Measurements from ENCODE around the gene LHX6. TPM values are rescaled to one million over a fixed set of nuclear protein-coding genes. Genes with fewer than 3 reads are reported as not detected.

LHX6 gene
- total RNA-seq, 4 donors from 2014 or later: 0.68 to 12.7 (median 1.4) TPM; not detected in 1

DNA sequence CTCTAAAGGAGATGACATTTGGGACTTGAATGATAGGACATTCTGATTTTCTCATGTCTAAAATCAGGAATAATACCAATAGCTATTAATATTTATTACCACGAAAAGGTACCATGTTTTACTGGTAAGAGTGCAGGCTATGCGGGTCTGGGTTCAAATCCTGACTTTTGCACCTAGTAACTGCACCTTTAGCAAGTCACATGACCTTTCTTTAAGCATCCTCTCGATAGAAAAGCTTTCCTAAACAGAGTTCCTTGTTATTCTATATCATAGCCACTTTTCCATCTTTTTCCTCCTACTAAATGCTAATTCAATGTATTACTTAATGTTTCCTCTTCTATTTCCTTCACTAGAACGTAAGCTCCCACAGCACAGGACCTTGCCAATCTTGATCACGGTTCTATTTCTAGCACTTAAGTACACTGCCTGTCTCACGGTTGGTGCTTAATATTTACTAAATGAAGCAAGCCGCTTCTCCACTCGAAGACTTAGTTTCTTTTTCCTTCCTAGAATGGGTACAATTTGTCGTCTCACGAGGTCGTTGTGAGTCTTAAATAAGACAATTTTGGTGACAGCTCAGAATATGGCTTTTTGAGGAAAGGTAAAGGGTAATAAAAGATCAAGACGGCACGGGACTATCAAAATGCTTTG is 35.1 kb upstream of the LHX6 start:
- peaks cover 0 to 23% (median 8%) of the 10 kb centered on the region in 4 donors for H3K36me3 ChIP-seq
- no peak for DNase-seq
- H3K27ac ChIP-seq: peak overlapping the region; percentile 87 to 94 (median 92)
- no peaks in the 10 kb centered on the region for H3K9me3 ChIP-seq
- intact Hi-C loops (cut with DNase I; ENCODE audit: low total_unique reads): no loop called here
- TF ChIP-seq POLR2AphosphoS5 (IDR thresholded peaks at IDR 0.05) (no peak), POLR2A (IDR thresholded peaks at IDR 0.05) (no peak), EP300 (IDR thresholded peaks at IDR 0.05; ENCODE audit: low read depth) (no peak)
- TF ChIP-seq, protein P1, sequence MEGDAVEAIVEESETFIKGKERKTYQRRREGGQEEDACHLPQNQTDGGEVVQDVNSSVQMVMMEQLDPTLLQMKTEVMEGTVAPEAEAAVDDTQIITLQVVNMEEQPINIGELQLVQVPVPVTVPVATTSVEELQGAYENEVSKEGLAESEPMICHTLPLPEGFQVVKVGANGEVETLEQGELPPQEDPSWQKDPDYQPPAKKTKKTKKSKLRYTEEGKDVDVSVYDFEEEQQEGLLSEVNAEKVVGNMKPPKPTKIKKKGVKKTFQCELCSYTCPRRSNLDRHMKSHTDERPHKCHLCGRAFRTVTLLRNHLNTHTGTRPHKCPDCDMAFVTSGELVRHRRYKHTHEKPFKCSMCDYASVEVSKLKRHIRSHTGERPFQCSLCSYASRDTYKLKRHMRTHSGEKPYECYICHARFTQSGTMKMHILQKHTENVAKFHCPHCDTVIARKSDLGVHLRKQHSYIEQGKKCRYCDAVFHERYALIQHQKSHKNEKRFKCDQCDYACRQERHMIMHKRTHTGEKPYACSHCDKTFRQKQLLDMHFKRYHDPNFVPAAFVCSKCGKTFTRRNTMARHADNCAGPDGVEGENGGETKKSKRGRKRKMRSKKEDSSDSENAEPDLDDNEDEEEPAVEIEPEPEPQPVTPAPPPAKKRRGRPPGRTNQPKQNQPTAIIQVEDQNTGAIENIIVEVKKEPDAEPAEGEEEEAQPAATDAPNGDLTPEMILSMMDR (IDR thresholded peaks at IDR 0.05): no peak
- WGBS, 2 donors (ENCODE audit: low coverage in 1 of 2): 10 to 15% methylated on average over 12 to 13 of the region's 13 CpGs
- in situ Hi-C loops (cut with MboI; ENCODE audit: low pct_ligation_motif_present in 1 of 4, low pct_unique_long_range_greater_than_20kb in 1 of 4, low sequenced_read_pairs in 3 of 4): no loop called here
- H3K4me3 ChIP-seq: peak overlapping the region; percentile 59 to 72 (median 66)
- no peaks in the 10 kb centered on the region for H3K27me3 ChIP-seq
- peaks cover 11 to 38% (median 34%) of the 10 kb centered on the region in 4 donors for H3K4me1 ChIP-seq

DNA sequence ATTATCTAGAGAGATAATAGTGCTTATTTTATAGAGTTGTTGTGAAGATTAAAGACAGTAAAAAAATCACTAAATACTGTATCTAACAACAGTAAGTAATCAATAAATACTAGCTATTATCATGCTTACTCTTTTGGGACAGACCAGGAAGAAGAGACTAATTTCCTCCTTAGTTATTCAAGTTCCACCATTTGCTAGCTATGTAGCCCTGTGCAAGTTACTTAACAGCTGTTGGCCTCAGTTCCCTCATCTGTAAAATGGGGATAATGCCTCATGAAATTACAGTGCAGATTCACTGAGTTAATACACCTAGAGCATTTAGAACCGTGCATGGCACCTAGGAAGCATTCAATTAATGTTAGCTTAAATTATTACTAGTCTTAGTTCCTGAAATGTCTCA is 33.3 kb upstream of the LHX6 start:
- 79 to 100% methylated on average over 1 of the region's 1 CpG for WGBS, 2 donors (ENCODE audit: low coverage in 1 of 2)
- intact Hi-C loops (cut with DNase I; ENCODE audit: low total_unique reads): no loop called here

DNA sequence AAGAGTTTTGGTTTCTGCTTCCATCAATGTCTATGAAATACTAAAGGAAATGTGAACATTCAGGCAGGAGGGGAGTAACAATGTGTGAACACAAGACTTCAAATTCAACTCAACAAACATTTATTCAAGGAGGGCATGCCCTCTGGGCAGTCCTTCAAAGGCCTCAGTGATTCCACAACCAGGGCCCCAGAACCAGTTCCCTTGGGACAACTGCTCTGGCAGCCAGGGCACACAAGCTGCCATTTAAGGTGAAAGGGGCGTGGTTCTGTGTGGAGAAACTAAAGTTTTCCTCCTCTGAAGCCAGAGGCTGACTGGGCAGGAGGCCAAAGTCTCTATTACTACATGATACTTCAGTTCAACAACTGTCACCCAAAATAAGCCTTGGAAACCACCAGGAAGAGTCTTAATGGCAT is 32.7 kb upstream of the LHX6 start:
- in situ Hi-C loops (cut with MboI; ENCODE audit: low pct_ligation_motif_present in 1 of 4, low pct_unique_long_range_greater_than_20kb in 1 of 4, low sequenced_read_pairs in 3 of 4): no loop called here
- no peak for TF ChIP-seq EP300 (IDR thresholded peaks at IDR 0.05; ENCODE audit: low read depth)
- TF ChIP-seq, protein P1 (IDR thresholded peaks at IDR 0.05): no peak
- TF ChIP-seq POLR2AphosphoS5 (IDR thresholded peaks at IDR 0.05): no peak
- no peak for TF ChIP-seq POLR2A (IDR thresholded peaks at IDR 0.05)
- WGBS, 2 donors (ENCODE audit: low coverage in 1 of 2): 55 to 60% methylated on average over 1 of the region's 1 CpG
- H3K27me3 ChIP-seq: no peaks in the 10 kb centered on the region
- intact Hi-C loops (cut with DNase I; ENCODE audit: low total_unique reads): no loop called here
- no peak overlapping the region for H3K4me3 ChIP-seq
- H3K36me3 ChIP-seq: peaks cover 0 to 32% (median 9%) of the 10 kb centered on the region in 4 donors
- H3K27ac ChIP-seq: peak overlapping the region in 3 of 4 donors; percentile 21 to 34 (median 25)
- H3K9me3 ChIP-seq: no peaks in the 10 kb centered on the region
- peak; percentile 64 for DNase-seq
- H3K4me1 ChIP-seq: peaks cover 11 to 38% (median 34%) of the 10 kb centered on the region in 4 donors

More for the DNA sequence above, 33.3 kb upstream of the LHX6 start:
- no peaks in the 10 kb centered on the region for H3K27me3 ChIP-seq
- peaks cover 11 to 38% (median 34%) of the 10 kb centered on the region in 4 donors for H3K4me1 ChIP-seq
- TF ChIP-seq, protein P1 (IDR thresholded peaks at IDR 0.05): no peak
- no peak for TF ChIP-seq POLR2A (IDR thresholded peaks at IDR 0.05)
- no peak for TF ChIP-seq EP300 (IDR thresholded peaks at IDR 0.05; ENCODE audit: low read depth)
- no peak for TF ChIP-seq POLR2AphosphoS5 (IDR thresholded peaks at IDR 0.05)
- H3K27ac ChIP-seq: peak overlapping the region in 3 of 4 donors; percentile 21 to 34 (median 25)
- H3K4me3 ChIP-seq: no peak overlapping the region
- in situ Hi-C loops (cut with MboI; ENCODE audit: low pct_ligation_motif_present in 1 of 4, low pct_unique_long_range_greater_than_20kb in 1 of 4, low sequenced_read_pairs in 3 of 4): no loop called here
- peaks cover 0 to 32% (median 9%) of the 10 kb centered on the region in 4 donors for H3K36me3 ChIP-seq
- no peaks in the 10 kb centered on the region for H3K9me3 ChIP-seq
- no peak for DNase-seq

DNA sequence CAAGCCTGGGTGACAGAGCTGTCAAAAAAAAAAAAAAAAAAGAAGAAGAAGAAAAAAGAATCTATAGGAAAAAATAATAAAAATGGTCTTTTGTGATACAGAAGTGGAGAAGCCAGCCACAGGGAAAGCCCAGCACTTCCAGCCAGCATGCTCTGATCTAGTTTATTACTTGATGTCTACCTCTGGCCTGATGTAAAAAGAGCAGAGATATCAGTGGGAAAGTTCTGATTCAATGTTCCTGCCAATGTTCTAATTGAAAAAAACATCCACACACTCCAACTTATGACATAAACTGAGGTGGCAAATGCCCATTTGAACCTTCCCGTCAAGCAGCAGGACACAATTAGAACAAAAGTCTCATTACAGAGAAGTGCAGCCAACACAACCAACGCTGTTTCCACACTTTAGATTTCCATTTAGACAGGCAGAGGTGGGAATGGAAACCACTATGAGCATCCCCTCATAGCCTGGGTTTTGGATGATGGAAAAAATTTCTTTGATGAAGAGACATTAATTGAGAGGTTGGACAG is 30.2 kb upstream of the LHX6 start:
- no peak overlapping the region for H3K27ac ChIP-seq
- WGBS, 2 donors (ENCODE audit: low coverage in 1 of 2): 76 to 85% methylated on average over 2 of the region's 2 CpGs
- intact Hi-C loops (cut with DNase I; ENCODE audit: low total_unique reads) (no loop called here), in situ Hi-C loops (cut with MboI; ENCODE audit: low pct_ligation_motif_present in 1 of 4, low pct_unique_long_range_greater_than_20kb in 1 of 4, low sequenced_read_pairs in 3 of 4) (no loop called here)
- peaks cover 0 to 32% (median 9%) of the 10 kb centered on the region in 4 donors for H3K36me3 ChIP-seq
- DNase-seq: no peak
- no peak overlapping the region for H3K4me3 ChIP-seq
- peaks cover 11 to 27% (median 24%) of the 10 kb centered on the region in 4 donors for H3K4me1 ChIP-seq
- H3K27me3 ChIP-seq: no peaks in the 10 kb centered on the region
- no peak for TF ChIP-seq POLR2A (IDR thresholded peaks at IDR 0.05)
- no peak for TF ChIP-seq POLR2AphosphoS5 (IDR thresholded peaks at IDR 0.05)
- TF ChIP-seq EP300 (IDR thresholded peaks at IDR 0.05; ENCODE audit: low read depth): no peak
- TF ChIP-seq, protein P1 (IDR thresholded peaks at IDR 0.05): no peak
- H3K9me3 ChIP-seq: no peaks in the 10 kb centered on the region
